Stimulated activated CD4-positive, alpha-beta T cell treated with anti-CD3 and anti-CD28 coated beads, TNF-alpha, amount 100 ng/mL, for 48 hours (primary cell): ENCODE data around the gene POM121C.
A peak's percentile ranks its signal among the peaks of the same experiment; 100 is the strongest.
"Not testable (repeated sequence)": the region's sequence is repeated elsewhere in the genome, so short reads cannot be mapped to it uniquely, and the experiment has no call there.

Source experiments
- DNase-seq, 3 donors: peaks; one replicate each; pipeline ENCODE4 v3.0.0-alpha.2; 2020; ENCODE audit warnings: low read depth in 3 of 3

Gene POM121C

GRCh38 chr7:75423481-75423880, 62.6 kb downstream of the POM121C start:
- not testable (repeated sequence) for DNase-seq

DNA sequence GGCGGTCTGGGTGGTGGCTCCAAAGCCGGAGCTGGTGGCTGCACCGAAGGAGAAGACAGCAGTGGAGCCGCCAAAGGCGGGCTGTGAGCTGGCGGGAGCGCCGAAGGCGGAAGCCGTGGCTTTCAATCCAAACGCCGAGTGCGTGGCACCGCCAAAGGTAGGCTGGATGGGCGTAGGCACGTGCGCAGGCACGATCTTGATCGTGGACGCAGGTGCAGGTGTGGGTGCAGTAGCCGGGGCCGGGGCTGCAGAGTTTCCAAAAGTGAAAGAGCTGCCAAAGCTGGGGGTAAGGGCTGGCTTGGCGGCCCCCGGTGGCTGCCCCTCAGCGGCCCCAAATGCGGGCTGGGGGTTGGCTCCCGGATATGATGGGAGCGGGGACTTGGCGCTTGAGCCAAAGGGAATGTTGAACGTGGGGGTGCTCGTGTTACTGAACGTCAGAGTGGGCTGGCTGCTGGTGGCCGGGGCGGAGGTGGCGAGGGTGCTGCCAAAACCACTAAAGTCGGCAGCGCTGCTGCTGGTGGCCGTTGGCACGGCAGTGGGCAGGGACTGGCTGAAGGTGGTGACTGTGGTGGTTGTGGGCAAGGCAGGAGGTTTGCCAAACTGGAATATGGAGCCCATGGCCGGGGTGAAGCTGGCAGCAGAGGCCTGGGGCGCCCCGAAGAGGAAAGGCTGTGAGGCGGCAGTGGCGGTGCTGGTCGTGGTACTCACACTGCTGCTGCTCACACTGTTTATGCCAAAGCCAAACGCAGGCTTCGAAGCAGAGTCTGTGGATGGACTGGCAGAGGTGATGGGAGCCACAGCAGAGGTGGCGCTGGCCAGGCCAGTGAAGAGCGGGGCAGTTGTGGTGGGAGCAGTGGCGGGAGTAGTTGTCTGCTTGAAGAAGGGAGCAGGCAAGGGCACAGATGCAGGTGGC, 64.0 kb downstream of the POM121C start:
- DNase-seq = not testable (repeated sequence)

DNA sequence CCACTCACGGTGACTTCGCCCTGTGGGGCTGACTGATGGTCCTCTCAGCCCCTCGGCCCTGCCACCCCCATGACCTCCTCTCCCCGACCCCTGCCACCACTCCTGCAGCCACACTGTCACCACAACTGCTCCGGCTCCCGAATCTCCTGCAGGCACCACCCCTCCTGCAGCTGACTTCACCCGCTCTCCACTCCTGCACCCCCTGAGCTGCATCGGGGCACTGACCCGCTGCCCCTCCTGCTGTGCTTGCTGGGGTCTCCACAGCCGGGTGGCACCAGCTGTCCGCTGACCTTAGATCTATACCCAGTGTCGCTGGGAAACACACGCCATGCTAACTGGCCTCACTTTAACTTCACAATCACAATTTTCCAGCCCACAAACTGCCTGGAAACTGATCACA, 65.9 kb downstream of the POM121C start:
- DNase-seq = not testable (repeated sequence)

DNA sequence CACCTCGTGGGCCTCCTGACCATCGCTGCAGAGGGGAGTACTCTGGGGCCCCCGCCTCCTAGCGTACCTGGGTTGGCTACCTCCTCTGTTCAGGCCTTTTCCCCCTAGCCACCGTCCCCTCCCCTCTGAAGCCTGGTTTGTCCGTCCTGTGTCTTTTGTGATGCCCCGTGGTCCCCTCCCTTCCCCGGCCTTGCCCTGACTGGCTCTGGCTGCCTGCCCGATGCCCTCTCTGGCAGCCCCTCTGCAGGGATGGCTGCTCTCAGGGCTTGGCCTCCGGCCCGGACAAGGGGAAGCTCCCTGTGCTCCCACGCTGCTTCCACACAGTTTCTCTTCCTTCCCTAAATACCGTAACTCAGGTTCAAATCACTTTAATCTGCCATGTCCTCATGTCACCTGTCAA, 66.4 kb downstream of the POM121C start:
- DNase-seq = not testable (repeated sequence)

- DNase-seq = not testable (repeated sequence)
Measured at GRCh38 chr7:75419210-75419609, 66.9 kb downstream of the POM121C start.

DNA sequence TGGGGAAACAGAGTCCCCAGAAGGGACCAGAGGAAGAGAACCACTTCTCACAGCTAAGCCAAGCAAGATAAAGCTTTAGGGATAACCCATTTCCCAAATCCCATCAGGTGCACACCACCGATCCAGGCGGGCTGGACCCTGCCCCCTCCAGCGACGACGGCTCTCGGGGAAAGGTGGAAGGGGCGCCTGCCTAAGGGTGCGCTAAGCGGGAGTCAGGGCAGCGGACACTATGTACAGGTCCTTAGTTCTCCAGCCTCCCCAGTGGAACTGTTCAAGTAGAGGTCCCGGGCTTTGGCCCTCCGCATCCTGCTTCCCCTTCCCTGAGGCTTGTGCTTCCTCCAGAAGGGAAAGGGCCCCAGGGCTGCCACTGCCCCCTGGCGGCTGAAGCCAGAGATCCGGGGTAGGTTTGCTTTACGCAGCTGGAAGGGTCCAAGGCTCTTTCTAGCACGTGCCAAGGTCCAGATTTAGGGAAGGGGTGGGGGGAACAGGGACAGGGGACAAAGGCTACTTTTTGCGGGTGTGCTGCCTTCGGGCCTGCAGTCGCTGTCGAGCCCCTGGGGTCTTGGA, 67.7 kb downstream of the POM121C start:
- not testable (repeated sequence) for DNase-seq

- not testable (repeated sequence) for DNase-seq
Measured at GRCh38 chr7:75416787-75417186, 69.3 kb downstream of the POM121C start.

DNA sequence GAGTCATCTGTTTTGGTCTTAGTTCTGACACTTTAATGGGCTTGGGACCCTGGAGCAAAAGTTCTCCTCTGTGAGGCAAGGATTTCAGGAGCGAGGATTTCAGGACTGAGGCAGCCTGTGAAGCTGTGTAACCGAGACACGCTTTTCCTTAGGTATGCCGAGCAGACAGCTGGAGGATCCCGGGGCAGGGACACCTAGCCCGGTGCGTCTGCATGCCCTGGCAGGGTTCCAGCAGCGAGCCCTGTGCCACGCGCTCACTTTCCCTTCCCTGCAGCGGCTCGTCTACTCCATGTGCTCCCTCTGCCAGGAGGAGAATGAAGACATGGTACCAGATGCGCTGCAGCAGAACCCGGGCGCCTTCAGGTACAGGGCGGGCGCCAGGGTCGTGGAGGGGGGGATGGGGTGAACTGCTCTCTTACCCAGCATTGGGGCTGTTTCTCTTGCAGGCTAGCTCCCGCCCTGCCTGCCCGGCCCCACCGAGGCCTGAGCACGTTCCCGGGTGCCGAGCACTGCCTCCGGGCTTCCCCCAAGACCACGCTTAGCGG, 70.2 kb downstream of the POM121C start:
- DNase-seq = not testable (repeated sequence)

GRCh38 chr7:75415428-75415817, 70.7 kb downstream of the POM121C start:
- not testable (repeated sequence) for DNase-seq

DNA sequence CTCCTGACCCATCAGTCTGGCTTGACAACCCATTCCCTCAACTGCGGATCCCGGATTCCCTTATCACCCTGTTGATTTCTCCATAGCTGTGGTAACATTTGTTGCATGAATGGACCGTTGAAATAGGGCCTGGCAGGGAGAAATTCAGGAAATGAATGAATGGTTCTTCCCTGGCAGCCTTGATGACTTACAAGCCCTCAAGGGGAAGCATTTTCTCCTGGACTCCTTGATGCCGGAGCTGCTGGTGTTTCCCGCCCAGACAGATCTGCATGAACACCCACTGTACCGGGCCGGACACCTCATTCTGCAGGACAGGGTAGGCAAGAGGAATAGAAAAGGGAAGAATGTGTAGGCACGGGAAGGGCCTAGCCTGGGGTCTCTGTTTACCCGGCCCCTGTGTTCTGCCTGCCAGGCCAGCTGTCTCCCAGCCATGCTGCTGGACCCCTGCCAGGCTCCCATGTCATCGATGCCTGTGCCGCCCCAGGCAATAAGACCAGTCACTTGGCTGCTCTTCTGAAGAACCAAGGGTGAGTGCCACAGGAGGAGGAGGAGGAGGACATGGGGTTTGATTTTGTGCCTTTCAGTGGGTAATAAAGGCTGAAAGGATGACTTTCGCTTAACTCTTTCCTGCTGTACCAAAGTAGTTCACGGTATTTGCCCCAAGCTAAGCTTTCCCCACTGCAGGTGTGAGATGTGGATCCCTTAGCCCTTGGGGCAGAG, 71.2 kb downstream of the POM121C start:
- not testable (repeated sequence) for DNase-seq

GRCh38 chr7:75414204-75414603, 71.9 kb downstream of the POM121C start:
- peak in 1 of 3 donors; percentile 8 for DNase-seq

GRCh38 chr7:75410823-75411173, 75.3 kb downstream of the POM121C start:
- DNase-seq = not testable (repeated sequence)

DNA sequence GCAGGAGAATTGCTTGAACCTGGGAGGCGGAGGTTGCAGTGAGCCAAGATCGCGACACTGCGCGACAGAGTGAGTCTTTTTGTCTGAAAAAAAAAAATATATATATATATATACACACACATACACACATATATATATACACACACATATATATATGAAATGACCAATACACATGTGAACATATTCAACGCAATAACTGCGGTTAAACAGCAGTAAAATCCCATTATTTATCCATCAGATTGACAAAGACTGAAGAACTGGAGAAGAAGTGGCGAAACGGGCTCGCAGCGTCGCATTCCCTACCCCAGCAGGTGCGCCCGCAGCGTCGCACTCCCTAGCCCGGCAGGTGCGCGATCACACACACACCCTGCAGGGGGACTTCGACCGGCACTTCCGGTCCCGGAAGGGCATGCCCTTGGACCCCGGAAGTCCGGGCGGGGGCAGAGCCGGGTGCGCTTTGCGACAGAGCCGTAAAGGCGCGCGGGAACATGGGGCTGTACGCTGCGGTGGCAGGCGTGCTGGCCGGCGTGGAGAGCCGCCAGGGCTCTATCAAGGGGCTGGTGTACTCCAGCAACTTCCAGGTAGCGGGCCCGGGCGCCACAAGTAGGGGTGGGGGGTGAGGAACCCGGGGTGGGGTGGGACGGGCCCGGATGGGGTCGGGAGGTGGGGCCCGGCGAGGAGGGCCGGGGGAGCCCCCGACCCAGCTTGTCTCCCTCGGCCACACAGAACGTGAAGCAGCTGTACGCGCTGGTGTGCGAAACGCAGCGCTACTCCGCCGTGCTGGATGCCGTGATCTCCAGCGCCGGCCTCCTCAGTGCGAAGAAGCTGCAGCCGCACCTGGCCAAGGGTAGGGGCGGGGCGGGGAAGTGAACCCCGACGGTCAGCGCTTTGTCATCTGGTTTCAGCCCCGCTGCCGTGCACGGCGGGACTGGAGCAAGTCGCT, 75.9 kb downstream of the POM121C start:
- DNase-seq = not testable (repeated sequence)

GRCh38 chr7:75404663-75405062, 81.4 kb downstream of the POM121C start:
- DNase-seq = not testable (repeated sequence)

DNA sequence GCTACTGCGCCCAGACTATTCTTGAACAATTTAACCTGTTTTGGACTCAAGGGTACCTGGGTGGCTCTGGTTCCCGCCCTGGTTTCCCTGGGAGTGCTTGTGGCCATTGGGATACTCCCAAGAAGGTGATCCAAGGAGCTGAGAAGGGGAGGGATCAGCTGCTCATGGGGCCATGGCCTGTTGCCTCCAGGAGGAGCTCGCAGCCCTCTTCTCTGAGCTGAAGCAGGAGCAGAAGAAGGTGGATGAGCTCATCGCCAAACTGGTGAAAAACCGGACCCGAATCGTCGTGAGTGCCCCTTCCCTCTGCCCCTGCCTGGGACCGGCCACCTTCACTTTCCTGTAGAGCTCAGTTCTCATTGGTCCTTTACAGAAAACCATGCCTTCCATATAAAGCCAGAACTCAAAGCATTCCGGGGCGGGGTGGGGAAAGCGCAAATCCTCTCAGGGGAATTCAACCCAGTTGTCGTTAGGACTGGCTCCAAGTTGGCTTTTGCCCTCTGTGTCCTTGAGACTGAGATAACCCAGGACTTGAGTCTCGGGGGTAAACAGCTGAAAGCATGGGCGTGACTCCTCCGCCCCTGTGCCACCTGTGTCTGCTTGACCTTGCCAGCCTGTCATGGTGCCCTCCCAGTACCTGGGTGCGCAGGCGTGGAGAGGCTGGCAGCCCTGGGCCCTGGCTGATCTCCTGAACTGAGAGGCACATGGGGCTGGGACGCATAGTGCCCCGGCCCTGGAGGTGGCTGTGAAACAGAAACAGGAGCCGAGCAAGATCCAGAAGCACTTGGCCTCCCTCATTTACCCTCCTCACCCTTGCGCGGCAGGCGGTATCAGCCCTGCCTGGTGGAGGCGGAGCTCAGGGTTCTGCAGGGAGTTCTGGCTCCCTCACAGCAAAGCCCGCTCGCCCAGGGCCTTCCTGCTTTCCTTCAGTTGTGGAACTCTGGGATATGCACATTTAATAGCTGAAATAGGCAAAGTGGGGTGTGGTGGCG, 82.3 kb downstream of the POM121C start:
- DNase-seq = not testable (repeated sequence)

DNA sequence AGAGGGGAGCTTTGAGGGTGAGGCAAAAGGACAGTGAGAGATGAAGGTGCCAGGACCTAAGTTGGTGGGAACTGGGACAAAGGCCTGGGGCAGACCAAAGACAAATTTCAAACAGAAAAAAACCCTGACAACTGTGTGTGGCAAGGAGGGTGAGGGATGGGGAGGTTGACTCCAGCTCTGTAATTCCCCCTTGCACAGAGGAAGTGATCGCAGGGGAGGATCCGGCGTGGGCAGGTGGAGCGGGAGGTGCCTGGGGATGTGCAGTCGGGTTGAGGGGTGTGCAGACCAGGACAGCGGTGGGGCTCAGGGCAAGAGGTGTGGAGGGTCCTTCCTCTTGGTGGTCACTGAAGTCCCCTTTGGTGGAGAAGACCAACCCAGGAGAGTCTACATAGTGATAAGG, 85.5 kb downstream of the POM121C start:
- DNase-seq = not testable (repeated sequence)

- DNase-seq = not testable (repeated sequence)
Measured at GRCh38 chr7:75398771-75399700, 87.1 kb downstream of the POM121C start.

GRCh38 chr7:75397865-75398264, 88.2 kb downstream of the POM121C start:
- DNase-seq = not testable (repeated sequence)

GRCh38 chr7:75395329-75395728, 90.8 kb downstream of the POM121C start, which contains the start of gene TRIM73:
Gene TRIM73, plus strand, starts transcription at chr7:75395629. Its CDS starts 3,305 bp downstream, at chr7:75398934.
- not testable (repeated sequence) for DNase-seq
